Esophagus muscularis mucosa (tissue), 4 donors: ENCODE measurements around the gene CCN5.

Experiments used
- EP300 ChIP-seq: sonication (generic); formaldehyde crosslinking; IDR thresholded peaks from one replicate; pipeline ENCODE4 v1.6.1; 2017; ENCODE audit warnings: antibody characterized with exemption
- POLR2A ChIP-seq: fragments of 450-650 bp; IDR thresholded peaks from one replicate; pipeline ENCODE4 v1.6.1; 2017; ENCODE audit warnings: antibody characterized with exemption, moderate library complexity, mild to moderate bottlenecking, low read depth
- POLR2AphosphoS5 ChIP-seq, 2 donors: sonication (generic); formaldehyde crosslinking; IDR thresholded peaks; one replicate each; pipeline ENCODE4 v1.6.1; 2017; ENCODE audit warnings: antibody characterized with exemption in 2 of 2
- TF ChIP-seq, protein P1 (sequence below), 3 experiments: fragments of 200-600 bp in 2 of 3; fragments of 450-650 bp in 1 of 3; sonication (generic) in 2 of 3; IDR thresholded peaks; one replicate each; pipeline ENCODE4 v1.5.1; 2017 to 2019; ENCODE audit warnings: antibody characterized with exemption in 3 of 3, mild to moderate bottlenecking in 2 of 3, moderate library complexity in 1 of 3

DNA sequence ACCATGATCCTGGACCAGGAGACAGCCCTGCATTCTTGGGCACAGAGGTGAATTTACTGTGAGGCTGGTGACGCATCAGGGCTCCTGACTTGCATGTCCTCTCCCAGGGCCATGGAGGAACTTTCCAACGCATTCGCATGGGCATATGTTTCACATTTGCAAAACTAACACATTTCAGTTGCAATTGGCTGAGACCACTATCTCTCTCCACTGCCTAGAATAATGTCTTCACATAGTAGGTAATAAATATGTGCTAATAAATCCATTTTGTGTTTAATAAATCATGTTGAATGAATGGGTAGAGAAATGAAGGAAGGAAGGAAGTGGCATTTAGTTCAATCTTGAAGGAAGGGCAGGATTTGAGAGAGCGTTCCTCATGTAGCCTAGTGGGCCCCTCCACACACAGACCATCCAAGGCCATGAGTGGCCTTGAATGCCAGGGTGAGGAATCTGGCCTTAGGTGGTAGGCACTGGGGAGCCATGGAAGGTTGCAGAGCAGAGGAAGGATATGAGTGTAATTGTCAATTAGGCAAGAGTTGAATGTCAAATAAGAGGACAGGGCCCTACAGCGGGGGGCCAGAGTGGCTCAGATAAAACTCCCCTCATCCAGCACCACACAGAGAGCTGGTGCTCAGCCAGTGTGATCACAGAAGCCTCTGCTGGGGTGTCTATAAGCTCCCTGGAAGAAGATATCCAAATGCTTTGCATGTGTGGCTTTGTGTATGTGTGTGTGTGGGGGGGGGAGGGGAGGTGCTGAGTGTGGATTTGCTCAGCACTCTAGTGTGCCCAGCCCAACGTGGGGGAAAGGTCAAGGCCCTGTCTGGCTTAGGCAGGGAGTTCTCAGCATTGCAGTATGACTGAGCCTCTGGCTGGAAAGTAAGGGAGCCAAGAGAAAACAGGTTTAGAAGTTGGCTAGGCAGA is 30.9 kb upstream of the CCN5 start:
- TF ChIP-seq, protein P1, sequence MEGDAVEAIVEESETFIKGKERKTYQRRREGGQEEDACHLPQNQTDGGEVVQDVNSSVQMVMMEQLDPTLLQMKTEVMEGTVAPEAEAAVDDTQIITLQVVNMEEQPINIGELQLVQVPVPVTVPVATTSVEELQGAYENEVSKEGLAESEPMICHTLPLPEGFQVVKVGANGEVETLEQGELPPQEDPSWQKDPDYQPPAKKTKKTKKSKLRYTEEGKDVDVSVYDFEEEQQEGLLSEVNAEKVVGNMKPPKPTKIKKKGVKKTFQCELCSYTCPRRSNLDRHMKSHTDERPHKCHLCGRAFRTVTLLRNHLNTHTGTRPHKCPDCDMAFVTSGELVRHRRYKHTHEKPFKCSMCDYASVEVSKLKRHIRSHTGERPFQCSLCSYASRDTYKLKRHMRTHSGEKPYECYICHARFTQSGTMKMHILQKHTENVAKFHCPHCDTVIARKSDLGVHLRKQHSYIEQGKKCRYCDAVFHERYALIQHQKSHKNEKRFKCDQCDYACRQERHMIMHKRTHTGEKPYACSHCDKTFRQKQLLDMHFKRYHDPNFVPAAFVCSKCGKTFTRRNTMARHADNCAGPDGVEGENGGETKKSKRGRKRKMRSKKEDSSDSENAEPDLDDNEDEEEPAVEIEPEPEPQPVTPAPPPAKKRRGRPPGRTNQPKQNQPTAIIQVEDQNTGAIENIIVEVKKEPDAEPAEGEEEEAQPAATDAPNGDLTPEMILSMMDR (IDR thresholded peaks at IDR 0.05), result no peak
- TF ChIP-seq POLR2A, result no peak
- no peak for TF ChIP-seq POLR2AphosphoS5 (IDR thresholded peaks at IDR 0.05)
- TF ChIP-seq EP300, result no peak
